ENCODE data around the gene GJB6.

GRCh38 chr13:20274466-20274865, 42.3 kb upstream of the GJB6 start:
- TF ChIP-seq CTCF (conservative IDR thresholded peaks at IDR 0.05 in 1 of 2, IDR thresholded peaks at IDR 0.05 in 1 of 2; ENCODE audit: extremely low read depth in 1 of 2, insufficient read depth in 1 of 2, low read depth in 1 of 2, low read length in 2 of 2) (no peak), EZH2 (IDR thresholded peaks at IDR 0.05; ENCODE audit: borderline replicate concordance, low read length) (no peak)
